PFSK-1 (cell line): ENCODE results near the gene DGKG.

Experiments
- FOXP2 ChIP-seq: optimal IDR thresholded peaks from 2 replicates; pipeline ENCODE3; 2011; ENCODE audit warnings: borderline replicate concordance, control low read depth, inconsistent platforms; ENCODE audit not compliant: insufficient read depth; ENCODE audit errors: extremely low read length, extremely low read depth
- POLR2AphosphoS5 ChIP-seq: IDR thresholded peaks from 2 replicates; pipeline ENCODE4 v1.6.1; 2012; ENCODE audit warnings: low read depth, mild to moderate bottlenecking, control low read depth, low read length, moderate library complexity
- TF ChIP-seq, protein P1 (sequence below), 2 experiments: IDR thresholded peaks; 2 replicates each; pipeline versions ENCODE4 v1.6.1 to v1.8.0; 2011 to 2012; ENCODE audit warnings: low read depth in 2 of 2, low read length in 2 of 2, control low read depth in 1 of 2, inconsistent platforms in 1 of 2, mild to moderate bottlenecking in 1 of 2, moderate library complexity in 1 of 2; ENCODE audit not compliant: insufficient read depth in 1 of 2

DNA sequence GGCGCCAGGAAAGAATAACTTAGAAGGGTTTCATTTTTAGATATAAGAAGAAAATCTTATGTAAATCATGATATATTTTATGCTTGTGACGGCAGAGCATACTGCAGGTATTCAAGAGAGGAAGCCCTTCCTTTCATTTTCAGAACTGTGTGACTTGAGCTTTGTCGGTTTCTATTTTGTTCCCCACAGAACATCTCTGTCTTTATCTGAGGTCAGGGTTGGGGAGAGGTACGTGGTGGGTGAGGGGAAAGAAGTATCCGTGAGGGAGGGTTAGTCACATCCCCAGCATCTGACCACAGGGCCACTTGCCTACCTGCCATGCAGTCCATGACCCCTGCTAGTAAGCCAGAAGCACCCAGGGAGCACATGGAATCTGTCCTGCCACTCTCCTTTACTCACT is 126.5 kb downstream of the DGKG start:
- TF ChIP-seq POLR2AphosphoS5: no peak
- TF ChIP-seq, protein P1, sequence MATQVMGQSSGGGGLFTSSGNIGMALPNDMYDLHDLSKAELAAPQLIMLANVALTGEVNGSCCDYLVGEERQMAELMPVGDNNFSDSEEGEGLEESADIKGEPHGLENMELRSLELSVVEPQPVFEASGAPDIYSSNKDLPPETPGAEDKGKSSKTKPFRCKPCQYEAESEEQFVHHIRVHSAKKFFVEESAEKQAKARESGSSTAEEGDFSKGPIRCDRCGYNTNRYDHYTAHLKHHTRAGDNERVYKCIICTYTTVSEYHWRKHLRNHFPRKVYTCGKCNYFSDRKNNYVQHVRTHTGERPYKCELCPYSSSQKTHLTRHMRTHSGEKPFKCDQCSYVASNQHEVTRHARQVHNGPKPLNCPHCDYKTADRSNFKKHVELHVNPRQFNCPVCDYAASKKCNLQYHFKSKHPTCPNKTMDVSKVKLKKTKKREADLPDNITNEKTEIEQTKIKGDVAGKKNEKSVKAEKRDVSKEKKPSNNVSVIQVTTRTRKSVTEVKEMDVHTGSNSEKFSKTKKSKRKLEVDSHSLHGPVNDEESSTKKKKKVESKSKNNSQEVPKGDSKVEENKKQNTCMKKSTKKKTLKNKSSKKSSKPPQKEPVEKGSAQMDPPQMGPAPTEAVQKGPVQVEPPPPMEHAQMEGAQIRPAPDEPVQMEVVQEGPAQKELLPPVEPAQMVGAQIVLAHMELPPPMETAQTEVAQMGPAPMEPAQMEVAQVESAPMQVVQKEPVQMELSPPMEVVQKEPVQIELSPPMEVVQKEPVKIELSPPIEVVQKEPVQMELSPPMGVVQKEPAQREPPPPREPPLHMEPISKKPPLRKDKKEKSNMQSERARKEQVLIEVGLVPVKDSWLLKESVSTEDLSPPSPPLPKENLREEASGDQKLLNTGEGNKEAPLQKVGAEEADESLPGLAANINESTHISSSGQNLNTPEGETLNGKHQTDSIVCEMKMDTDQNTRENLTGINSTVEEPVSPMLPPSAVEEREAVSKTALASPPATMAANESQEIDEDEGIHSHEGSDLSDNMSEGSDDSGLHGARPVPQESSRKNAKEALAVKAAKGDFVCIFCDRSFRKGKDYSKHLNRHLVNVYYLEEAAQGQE (IDR thresholded peaks at IDR 0.05; ENCODE audit: insufficient read depth in 1 of 2, low read depth in 2 of 2, low read length in 2 of 2): no peak
- TF ChIP-seq FOXP2: no peak
